Measurements from ENCODE around the gene USP33. TPM values are rescaled to one million over a fixed set of nuclear protein-coding genes. Genes with fewer than 3 reads are reported as not detected.
"Not testable (repeated sequence)": the region's sequence is repeated elsewhere in the genome, so short reads cannot be mapped to it uniquely, and the experiment has no call there.

Gene USP33
- total and polyA plus RNA-seq, 9 of the 15 experiments (the other 6 are each of a cell fraction or from before 2014, with no cell fraction given): 22.4 to 83.5 (median 44.7) TPM

GRCh38 chr1:77699673-77700072 is 60.0 kb downstream of the USP33 start:
- WGBS (ENCODE audit: insufficient coverage, low coverage, missing lambda C conversion rate): 100% methylated on average over 1 of the region's 1 CpG
- POLR2A ChIA-PET: not testable (repeated sequence)

GRCh38 chr1:77697441-77697840 is 62.2 kb downstream of the USP33 start:
- POLR2A ChIA-PET: no interaction called here
- in situ Hi-C loops (cut with MboI): no loop called here
- no peak overlapping the region for H3K4me3 ChIP-seq

More at GRCh38 chr1:77699673-77700072, 60.0 kb downstream of the USP33 start:
- peaks cover 14% of the 10 kb centered on the region; the same call in 1 of the 3 replicates for H3K36me3 ChIP-seq (ENCODE audit: control insufficient read depth, insufficient read depth, low read length)
- CTCF ChIA-PET (ENCODE audit: low intra/inter-chr PET ratio); H2AFZ ChIP-seq (ENCODE audit: low read depth, low read length); H3K9me1 ChIP-seq (ENCODE audit: control insufficient read depth, insufficient read depth, low read length); H3K27me3 ChIP-seq (ENCODE audit: control insufficient read depth in 2 of 2, insufficient read depth in 2 of 2, low read length in 2 of 2); H3K79me2 ChIP-seq (ENCODE audit: control insufficient read depth, insufficient read depth, low read length); FAIRE-seq; H3K4me1 ChIP-seq (replicated peaks in 1 of 2; ENCODE audit: control insufficient read depth in 2 of 2, insufficient read depth in 2 of 2, low read length in 2 of 2); H4K20me1 ChIP-seq (replicated peaks; ENCODE audit: control insufficient read depth, insufficient read depth, low read length); ATAC-seq; H3K4me2 ChIP-seq (ENCODE audit: insufficient read depth, low read length); intact Hi-C loops (cut with micrococcal nuclease); H3K4me3 ChIP-seq; H3K9me3 ChIP-seq (replicated peaks; ENCODE audit: control insufficient read depth, insufficient read depth, low read depth, low read length); DNase-seq (ENCODE audit: extremely low read depth in 1 of 4, low spot score in 3 of 4); H3K27ac ChIP-seq (ENCODE audit: extremely low read depth, low read depth, low read length); BruUV-seq (replicated peaks); H3K9ac ChIP-seq (ENCODE audit: insufficient read depth in 1 of 2, low read depth in 2 of 2, low read length in 2 of 2): not testable (repeated sequence)
- peak; percentile 20 for TF ChIP-seq RBM25 (IDR thresholded peaks at IDR 0.05; ENCODE audit: low read depth, low read length, severe bottlenecking)
- peak; percentile 88 for TF ChIP-seq ZNF146 (CRISPR knock-in tag; IDR thresholded peaks at IDR 0.05; ENCODE audit: unreplicated experiment)
- in situ Hi-C loops (cut with MboI): loop anchor here (10.0 kb wide), 1 partner anchor 205 kb away; no protein-coding TSS in a partner anchor

More at GRCh38 chr1:77697441-77697840, 62.2 kb downstream of the USP33 start:
- no peaks in the 10 kb centered on the region for H3K27me3 ChIP-seq (ENCODE audit: control insufficient read depth in 2 of 2, insufficient read depth in 2 of 2, low read length in 2 of 2)
- peaks cover 18% of the 10 kb centered on the region; the same call in 1 of the 3 replicates for H3K36me3 ChIP-seq (ENCODE audit: control insufficient read depth, insufficient read depth, low read length)
- no peak overlapping the region for H3K4me2 ChIP-seq (ENCODE audit: insufficient read depth, low read length)
- no peak overlapping the region for H3K27ac ChIP-seq (ENCODE audit: extremely low read depth, low read depth, low read length)
- H3K79me2 ChIP-seq (ENCODE audit: control insufficient read depth, insufficient read depth, low read length): no peaks in the 10 kb centered on the region
- H3K9me3 ChIP-seq (replicated peaks; ENCODE audit: control insufficient read depth, insufficient read depth, low read depth, low read length): no peaks in the 10 kb centered on the region
- WGBS (ENCODE audit: insufficient coverage, low coverage, missing lambda C conversion rate): 97% methylated on average over 3 of the region's 3 CpGs
- BruUV-seq (replicated peaks): no TSS peak
- no peak for DNase-seq (ENCODE audit: extremely low read depth in 1 of 4, low spot score in 3 of 4)
- no peak overlapping the region for H3K9ac ChIP-seq (ENCODE audit: insufficient read depth in 1 of 2, low read depth in 2 of 2, low read length in 2 of 2)
- intact Hi-C loops (cut with micrococcal nuclease): no loop called here
- no peak for ATAC-seq
- H3K4me1 ChIP-seq (replicated peaks in 1 of 2; ENCODE audit: control insufficient read depth in 2 of 2, insufficient read depth in 2 of 2, low read length in 2 of 2): no peaks in the 10 kb centered on the region
- CTCF ChIA-PET (ENCODE audit: low intra/inter-chr PET ratio): no interaction called here
- H3K9me1 ChIP-seq (ENCODE audit: control insufficient read depth, insufficient read depth, low read length): no peaks in the 10 kb centered on the region
- no peaks in the 10 kb centered on the region for H4K20me1 ChIP-seq (replicated peaks; ENCODE audit: control insufficient read depth, insufficient read depth, low read length)
- no peak for FAIRE-seq
- no peak overlapping the region for H2AFZ ChIP-seq (ENCODE audit: low read depth, low read length)
- no peak for TF ChIP-seq GATAD2A (IDR thresholded peaks at IDR 0.05)
